Measurements from ENCODE around the gene SMYD1.
A peak's percentile ranks its signal among the peaks of the same experiment; 100 is the strongest.

Gene SMYD1

DNA sequence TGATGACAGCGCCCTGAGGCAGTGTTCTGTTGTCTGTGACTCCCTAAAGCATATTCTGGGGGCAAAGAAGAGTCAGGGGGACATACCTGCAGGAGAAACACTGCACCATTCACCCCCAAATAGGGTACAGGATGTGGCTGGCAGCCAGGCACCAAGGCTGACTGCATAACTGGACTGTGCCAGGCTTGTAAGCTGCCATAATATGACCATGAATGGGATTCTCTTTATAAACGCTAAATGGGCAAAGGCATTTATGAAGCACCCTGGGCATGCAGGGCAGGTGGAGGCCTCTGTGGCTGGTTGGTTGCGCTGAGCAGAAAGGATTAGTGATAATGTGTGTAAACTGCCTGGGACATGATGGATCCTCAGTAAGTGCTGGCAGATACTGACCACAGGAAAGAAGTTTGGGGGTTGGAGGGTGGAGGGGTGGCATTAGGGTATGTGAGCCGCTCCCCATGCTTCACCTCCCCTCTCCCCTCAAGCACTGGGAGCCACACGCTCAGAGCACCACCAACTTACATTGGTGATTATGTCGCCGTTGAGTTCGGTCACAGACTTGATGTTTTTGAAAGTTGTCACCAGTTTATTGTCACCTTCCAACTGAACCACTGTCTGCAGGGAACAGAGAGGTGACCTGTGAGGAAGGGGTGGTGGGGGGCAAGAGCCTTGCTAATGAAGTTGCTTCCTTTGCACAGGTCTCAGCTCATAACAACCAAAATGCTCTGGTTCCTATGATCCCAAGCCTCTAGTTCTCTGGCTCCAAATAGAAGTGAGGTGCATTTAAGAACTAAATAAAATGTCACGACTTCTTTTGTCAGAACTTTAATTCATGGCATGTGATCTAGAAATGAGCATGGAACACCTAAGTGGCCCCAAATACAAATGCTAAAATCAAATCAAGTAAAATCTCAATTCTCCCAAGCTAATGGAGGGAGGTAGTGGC lies 56.6 kb downstream of the SMYD1 start:
- no peak for DNase-seq

DNA sequence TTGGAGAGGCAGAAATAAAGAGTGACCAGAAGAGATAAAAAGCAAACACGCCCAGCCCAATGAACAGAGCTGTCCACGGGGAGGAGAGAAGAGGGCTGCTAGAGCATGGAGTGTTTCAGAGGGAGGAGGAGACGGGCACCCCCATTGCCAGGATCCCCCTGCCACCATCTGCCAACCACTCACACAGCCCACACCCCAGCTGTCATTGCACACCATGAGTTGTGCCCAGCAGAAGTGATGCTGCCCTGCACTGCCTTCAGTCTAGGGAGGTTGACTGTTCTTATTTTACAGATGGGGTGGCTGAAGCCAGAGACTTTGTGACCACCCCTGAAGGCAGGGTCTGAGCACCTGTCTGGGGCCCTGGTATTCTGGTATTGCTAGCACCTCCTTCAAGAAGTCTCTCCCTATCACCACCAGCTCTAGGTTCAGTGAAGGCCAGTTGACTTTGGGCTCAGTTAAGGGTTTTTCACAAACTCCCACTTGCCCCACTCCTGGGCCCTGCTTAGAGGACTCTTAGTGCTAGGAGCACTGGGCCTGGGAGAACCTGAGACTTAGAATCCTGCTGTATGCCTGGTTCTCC lies 57.8 kb downstream of the SMYD1 start:
- DNase-seq: no peak

DNA sequence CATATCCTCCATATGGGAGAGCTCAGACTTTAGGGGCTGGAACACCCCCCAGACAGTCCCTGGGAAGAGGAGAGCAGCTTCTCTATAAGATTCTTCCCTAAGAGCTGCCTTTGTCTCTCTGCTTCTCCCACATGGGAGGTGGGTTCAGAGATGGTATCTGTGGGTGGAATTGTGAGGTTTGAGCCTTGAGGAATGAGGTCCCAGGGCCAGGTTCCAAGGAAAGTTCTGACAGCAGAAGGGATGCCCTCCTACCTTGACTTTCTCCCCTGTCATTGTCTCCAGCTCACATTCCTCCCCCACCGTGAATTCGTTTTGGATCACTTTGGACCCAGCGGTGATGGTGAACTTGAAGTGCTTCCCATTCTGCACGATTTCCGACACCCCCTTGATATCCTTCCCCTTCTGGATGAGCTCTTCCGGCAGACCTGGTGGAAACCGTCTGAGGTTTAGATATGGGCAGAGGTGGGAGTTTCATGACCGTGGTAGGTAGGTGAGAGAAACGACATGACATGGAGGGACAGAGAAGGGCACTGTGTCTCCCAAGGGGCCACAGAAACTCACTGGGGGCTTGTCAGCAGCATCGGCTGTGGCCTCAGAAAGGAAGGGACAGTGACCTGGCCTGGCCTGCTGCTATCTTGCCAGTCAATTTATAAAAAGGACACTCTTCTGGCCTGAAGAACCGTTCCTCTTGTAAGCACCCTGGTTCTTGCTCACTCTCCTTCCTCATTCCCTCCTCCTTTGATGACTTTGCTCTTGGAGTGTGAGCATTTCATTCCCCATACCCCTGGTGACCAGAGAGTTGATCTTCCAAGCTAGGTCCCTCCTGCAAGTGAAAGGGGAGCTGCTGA lies 58.5 kb downstream of the SMYD1 start:
- no peak for DNase-seq

DNA sequence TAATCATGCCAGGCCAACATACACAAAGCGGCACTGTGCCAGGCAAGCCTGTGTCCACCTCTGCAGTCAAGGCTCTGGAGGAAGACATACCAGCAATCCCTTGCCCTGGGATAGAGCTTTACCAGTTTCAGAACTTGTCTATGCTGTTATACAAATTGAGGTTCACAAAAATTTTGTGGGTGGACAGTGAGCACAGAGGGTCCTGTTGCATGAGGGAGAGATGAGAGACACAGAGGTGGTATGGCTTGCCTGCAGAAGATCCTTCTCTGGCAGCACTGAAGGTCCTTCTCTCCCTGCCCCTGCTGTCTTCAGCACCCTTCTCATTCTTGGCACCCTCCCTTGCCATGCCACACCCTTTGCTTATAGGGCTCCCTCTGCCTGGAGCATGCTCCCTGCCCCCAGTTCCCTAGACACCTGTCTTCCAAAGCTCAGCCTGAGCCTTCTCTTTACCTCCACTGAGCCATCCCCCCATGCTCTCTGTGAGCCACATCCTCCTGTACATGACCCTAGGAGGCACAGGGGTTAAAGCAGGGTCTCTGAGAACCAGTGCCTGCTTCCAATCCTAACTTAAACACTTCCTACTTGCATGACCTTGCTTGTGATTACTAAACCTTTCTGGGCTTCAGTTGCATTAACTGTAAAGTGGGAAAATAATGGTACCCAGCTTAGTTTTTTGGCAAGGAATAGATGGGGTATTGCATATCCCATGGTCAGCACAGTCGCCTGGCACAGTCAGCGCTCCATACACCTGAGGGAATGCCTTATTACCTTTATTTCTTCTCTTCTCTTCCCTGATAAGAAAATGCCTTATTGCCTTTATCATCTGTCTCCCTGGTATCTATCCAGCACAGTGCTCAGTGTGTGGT lies 59.4 kb downstream of the SMYD1 start:
- DNase-seq: no peak

DNA sequence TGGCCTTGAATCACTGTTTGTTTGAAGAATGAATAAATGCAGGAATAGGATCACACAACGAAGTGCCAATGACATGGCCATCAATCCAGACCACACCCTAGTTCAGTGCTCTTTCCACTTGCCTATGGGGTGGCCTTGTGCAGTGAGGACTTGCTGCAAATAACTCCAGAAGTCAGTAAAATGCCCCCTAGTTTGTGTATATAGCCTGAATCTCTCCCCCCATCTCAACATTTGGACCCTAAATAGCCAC lies 59.9 kb downstream of the SMYD1 start:
- no peak for DNase-seq

DNA sequence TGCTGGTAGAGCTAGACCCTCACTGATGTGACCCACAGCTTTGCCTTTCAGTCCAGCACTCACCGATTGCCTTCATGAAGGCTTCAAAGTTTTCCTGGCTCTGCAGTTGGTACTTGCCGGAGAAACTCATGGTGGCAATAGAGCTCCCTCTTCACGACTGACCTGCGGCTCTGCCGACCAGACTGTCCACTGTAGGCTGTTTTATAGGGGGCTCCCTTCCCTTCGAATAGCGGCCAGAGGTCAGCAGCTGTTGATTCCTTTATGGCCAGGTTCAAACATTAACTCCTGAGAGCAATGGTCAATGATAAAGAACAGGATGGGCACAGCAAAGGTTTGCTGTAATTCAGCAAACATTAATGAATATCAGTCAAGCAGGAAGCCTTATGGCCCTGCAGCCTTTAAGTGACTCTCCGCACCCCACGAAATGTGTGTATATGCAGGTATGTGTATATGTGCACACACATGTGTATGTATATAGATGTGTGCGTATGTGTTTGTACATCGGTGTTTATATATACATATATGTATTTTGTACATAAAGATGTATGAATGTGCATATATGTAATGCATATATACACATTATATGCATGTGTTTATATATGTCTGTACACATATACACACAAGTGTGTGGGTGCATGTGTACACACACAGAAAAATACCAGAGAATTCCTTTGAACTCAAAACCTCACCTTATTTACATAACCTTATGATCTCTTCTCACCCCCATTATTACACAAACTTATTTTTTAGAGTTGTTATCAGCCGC lies 60.4 kb downstream of the SMYD1 start, which contains the start of gene FABP1:
TSS of gene FABP1 (minus strand) at position 175 of the 766 bp plus-strand sequence. CDS start at position 130, 45 bp downstream.
- no peak for DNase-seq

DNA sequence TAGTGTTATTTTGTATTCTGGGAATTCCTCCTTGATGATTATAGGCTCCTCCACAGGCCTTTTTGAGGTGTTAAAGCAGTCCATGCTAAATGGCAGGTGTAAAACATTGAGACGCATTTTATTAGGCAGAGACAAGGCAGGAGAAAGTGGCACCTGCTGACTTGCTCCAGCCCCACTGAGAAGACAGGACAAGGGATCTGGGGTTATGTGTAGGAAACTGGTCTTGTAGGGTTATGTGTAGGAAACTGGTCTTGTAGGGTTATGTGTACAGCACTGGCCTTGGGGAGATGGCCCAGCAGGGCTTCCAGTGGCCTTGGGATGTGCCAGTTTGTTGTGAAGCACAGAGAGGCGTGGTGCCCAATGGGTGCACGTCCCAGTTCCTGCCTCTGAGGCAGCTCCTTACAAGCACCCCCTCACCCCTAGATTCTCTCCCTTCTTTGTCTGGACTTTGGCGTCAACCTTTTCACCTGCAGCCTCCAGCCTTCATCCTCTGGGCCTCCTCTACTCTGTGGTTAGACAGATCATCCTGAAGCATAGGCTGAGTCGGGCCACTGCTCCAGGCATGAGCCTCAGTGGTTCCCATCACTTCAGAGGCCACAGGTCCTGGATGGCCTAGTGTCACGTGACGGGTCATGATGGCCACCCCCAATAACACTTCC lies 61.2 kb downstream of the SMYD1 start:
- no peak for DNase-seq

DNA sequence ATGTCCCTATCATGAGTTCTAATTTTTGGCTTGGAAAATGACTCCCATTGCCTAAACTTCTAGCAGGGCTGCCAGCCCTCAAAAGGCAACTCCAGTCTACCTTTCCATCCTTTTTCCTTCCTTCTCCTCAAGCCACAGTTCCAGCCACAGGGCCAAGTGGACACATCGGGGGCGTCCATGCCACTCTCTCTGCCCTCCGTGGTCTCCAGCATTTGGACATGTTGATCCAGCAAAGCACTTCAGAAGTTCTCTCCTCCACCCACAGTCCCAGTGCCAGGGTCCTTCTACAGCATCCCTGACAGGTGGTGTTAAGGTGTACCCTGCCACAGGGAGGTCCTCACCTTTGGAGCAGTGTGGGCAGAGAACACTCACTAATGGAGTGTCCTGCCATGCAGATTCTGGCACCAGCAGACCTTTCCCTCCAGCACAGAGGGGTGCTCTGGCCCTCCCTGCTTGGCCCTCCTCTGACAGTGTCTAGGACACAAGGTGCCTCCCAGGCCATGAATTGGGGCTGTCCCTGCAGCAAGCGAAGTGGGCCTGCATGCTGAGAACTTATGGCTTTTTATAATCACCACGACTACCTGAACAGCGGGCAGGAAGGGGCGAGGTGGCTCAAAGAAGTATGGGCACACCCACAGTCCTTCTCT lies 61.8 kb downstream of the SMYD1 start:
- no peak for DNase-seq

DNA sequence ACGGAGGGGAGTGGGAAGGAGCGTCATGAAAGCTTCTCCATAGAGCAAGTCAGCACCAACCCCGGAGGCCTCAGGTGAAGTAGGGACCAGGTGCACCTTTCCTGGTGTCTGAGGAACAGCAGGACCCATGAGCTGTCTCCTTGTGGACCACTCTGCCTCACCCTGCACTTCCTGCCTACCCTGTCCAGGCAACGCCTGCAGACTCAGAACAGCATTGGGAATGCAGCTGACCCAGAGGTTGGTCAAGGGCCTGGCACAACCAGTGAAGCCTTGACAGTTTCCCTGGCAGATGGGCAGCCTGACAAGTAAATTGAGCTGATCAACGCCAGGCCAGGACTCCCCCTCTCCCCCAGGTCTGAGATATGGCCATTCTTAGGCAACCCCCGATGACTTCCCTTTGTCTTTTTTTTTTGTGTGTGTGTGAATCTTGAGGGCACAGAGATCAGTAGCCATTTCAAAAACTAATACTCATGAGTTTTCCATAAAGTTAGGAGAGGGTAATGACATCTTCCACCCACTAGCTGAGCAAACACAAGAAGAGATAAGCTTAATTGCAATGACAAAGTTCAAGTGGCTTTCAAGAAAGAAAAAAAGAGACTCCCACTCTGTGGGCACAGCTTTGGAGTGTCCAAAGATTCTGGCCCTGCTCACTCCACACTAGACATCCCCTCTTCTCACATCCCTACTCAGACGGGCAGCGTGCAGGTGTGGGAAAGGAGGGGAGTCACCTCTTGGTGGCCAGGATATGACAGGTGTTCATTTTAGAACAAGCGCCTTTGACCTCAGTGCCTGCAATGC lies 63.8 kb downstream of the SMYD1 start:
- no peak for DNase-seq

DNA sequence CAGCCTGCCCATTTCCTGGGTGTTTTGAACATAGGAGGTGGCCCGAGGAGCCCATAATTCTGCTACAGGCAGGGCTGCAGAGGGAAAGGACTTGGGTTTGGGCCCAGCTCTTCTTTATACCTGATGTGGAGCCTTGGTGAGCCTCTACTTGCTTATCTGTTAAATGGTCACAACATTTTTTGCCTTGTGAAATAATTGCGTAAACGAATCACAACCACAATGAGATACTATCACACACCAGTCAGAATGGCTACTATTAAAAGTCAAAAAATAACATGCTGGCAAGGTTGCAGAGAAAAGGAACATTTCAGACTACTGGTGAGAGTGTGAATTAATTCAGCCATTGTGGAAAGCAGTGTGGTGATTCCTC lies 64.4 kb downstream of the SMYD1 start:
- DNase-seq: peak; percentile 5

DNA sequence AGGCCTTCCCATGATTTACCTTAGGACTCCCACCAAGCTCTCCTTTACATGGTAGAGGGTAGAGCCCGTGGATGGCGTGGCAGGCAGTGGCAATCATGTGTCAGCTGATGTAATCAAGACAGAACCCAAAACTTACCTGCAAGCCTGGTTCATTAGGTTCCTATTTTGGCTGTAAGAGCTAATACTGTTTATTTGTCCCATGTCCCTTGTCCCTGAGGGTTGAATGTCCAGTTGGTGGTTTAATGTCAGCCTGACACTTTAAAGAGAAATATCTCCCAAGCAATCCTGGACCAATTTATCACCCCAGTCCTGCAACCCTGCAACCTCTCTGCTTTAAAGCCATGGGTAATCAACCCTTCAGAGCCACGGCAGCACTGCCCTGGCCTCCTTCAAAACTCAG lies 66.2 kb downstream of the SMYD1 start:
- DNase-seq: no peak

DNA sequence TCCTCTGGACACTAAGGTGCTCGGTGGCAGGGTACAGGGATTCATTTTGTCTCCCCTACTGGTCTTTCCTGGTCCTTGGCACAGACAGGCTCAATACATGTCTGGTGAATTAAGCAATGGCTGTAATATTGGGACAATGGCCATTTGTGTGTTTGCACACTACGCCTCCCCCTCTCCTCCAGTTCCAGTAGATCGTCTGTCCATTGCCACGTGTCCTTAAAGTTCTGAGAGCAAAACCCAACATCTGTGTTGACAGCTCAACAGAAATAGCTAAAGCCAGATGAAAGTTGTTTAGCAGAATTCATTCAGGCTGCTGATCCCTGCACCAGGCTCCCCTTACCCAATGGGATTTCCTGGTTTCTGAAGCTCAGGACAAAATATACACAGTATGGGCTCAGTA lies 69.2 kb downstream of the SMYD1 start:
- no peak for DNase-seq

DNA sequence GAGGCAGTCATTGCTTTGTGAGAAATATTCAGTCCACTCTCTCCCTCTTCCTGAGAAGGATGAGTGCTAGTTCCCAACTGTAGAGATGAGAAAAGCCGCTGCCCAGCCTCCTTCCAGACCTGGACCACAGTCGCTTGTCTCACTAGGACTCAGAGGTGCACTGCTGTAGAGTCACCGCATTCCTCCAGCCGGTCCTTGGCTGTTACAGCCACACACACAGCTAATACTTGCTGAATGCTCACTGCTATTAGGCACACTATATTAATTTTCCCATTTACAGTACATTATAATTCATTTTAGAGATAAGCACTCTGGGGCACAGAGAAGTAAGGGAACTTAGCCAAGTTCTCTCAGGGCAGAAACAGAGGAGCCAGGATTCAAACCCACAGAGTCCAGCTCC lies 70.2 kb downstream of the SMYD1 start:
- DNase-seq: no peak

DNA sequence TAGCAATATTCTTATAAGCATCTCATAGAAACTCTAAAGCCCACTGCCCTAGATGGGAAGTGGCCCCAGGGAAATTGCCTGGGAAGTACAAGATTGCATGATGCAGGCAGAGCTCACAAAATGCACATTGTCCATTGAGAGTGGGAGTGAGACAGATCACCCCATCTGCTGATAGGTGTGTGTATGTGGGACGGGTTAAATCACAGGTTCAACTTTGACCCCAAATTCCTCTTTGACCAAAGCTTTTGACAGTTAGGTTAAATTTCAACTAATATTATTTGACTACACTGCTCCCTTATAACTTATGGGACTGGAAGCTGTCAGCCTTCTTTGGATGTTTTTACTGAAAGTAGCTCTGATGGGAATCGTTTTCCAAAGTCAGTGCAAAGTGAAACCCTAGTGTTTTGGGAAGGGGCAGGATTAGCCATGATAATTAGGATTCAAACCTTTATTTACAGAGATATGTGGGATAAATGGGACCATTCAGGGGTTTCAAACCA lies 71.6 kb downstream of the SMYD1 start:
- DNase-seq: no peak

DNA sequence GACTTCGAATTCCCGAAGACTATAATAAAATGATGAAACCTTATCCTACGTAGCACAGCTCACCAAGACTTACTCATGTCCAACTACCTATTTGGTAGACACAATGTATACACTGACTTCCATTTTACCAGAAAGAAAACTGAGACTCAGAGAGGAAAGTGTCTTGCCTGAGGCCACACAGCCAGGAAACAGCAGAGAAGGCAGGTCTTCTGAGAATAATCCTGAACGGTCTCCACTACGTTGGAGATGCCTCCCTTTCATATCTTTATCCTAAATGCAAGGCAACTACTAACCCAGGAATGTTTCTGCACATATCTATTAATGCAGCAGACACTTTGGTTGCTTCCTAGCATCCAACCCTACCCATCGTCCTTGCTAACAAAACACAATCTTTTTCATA lies 72.2 kb downstream of the SMYD1 start:
- no peak for DNase-seq

DNA sequence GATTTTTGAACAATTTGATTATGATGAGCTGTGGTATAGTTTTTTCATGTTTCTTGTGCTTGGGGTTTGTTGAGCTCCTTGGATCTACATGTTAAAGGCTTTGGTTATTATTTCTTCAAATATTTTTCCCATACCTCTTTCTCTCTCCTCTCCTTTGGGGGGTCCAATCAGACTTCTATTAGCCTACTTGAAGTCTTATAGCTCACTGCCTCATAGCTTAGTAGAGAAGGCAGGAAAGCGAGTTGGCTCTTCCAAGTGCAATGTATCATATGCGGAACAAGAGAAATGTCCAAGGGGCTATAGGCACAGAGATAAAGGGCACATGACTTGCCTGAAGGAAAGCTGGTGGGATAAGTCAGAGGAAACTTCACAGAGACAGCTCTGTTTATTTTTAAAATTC lies 74.3 kb downstream of the SMYD1 start:
- DNase-seq: no peak

DNA sequence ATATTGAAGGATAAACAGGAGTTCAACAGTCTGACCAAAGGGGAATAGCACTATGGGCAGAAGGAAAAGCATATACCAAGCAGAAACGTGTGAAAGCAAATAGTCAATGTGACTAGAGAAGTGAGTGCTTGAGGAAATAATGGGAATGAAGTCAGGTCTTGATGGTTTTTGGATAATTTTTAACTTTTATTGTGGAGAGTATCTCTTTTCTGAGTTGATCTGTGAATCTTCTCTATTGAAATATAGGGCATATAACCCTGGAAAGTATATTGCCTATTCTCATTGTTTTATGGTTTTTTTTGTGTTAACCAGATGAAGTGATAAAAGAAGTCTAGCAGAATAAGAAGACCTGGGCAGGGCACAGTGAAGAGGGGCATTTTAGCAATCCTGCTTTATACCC lies 76.6 kb downstream of the SMYD1 start:
- no peak for DNase-seq

DNA sequence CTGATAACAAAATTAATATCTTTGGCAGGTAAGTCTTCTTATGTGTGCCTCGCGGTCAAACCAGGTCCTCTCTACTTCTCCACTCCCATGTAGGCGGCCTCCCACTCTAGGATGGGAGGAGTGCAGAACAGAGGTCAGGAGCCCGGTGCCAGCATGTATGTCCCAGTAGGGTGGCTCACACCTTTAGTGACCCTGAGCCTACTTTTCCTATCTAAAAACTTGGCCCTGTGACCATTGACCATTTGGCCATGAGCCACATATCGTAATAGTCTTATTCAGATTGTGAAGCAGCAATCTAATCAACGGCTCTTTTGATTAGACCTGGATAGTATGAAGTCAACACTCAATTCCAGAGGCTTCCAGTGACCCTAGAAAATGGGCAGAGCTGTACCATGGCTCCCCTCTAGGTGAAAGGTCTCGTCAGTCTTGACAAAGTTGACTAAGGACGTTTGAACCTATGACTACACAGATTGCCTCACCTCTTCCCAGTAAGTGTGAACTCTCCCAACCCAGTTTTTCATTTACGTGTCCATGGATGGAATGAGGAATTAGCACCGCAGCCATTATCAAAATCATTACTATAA lies 77.4 kb downstream of the SMYD1 start:
- no peak for DNase-seq

DNA sequence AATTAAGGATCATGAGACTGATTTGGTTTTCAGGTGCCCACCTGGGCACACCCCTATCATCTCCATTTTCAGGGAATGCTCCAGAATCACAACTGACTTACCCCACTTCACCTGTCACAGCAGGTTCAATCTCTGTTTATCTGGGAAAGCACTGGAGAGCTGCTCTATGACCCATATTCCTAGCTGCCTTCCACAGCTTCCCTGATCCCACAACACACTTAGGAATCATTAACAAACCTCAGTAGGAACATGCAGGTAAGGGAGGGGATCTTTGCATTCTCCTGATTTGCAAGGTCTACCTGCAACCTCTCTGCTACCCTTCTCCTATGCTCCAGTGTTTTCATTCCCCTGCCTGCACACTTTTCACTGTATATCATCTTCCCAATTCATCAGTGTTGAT lies 79.0 kb downstream of the SMYD1 start:
- DNase-seq: no peak

DNA sequence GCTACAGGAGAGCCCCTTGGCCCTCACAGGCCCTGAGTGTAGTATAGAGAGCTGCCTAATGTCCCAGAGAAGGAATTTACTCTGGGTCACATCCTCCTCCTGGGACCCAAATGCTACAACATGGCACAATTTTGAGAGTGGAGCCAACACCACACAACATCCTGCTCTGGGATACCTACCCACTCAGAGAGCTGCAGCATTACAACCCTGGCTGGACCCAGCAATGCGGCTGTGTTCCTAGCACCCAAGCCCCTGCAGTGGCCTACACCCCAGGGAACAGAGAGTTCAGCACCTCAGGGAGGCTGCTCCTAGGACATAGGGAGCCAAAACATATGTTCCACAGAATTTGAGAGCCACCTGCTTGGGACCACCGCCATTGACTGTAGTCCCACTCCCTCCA lies 79.5 kb downstream of the SMYD1 start:
- DNase-seq: no peak
